HepG2 (cell line): ENCODE results near the gene DHTKD1. TPM values are rescaled to one million over a fixed set of nuclear protein-coding genes. Genes with fewer than 3 reads are reported as not detected.

Experiments
- ATAC-seq: fragments of 200-7000 bp; cut with Tn5 transposase; 3 replicates; pipeline ENCODE4 v1.9.1; 2020; ENCODE audit warnings: mild to moderate bottlenecking, moderate library complexity
- BruUV-seq: library from RNA; stranded (reverse); fragments of 400-500 nt; replicated peaks from 2 replicates; lab custom pipeline; 2021; lab: Mats Ljungman, UMichigan
- CTCF ChIA-PET: fragments of 300-600 bp; formaldehyde crosslinking; extraction: SDS; loops from one replicate; lab custom pipeline; 2021; ENCODE audit warnings: low total read pairs, inconsistent platforms, low intra/inter-chr PET ratio; lab: Yijun Ruan, JAX
- POLR2A ChIA-PET: fragments of 350-600 bp; sonication (Branson Sonifier 250); formaldehyde crosslinking; loops from one replicate; lab custom pipeline; 2020; ENCODE audit warnings: antibody characterized with exemption, inconsistent platforms; lab: Yijun Ruan, JAX
- DNase-seq: peaks from one replicate; pipeline ENCODE4 v3.0.0-alpha.2; 2015; ENCODE audit warnings: low spot score
- FAIRE-seq: peaks from 3 replicates; lab custom pipeline; 2011; peaks lifted over from hg19 to GRCh38; lab: Jason Lieb, UNC
- H2AFZ ChIP-seq: one replicate; pipeline ENCODE4 v1.6.1; 2011; ENCODE audit warnings: low read length, inconsistent platforms
- H3K27ac ChIP-seq: fragments of 300-600 bp; 3 replicates; pipeline ENCODE4 v1.8.0; 2011; ENCODE audit warnings: mixed run types, mild to moderate bottlenecking, mixed read lengths, low read length, inconsistent platforms; ENCODE audit not compliant: insufficient read depth; ENCODE audit errors: extremely low read length
- H3K27me3 ChIP-seq, 2 experiments: fragments of 200-600 bp in 1 of 2; 2 replicates in 1 of 2; 3 replicates in 1 of 2; pipeline versions ENCODE4 v1.6.0 to v1.8.0; 2011; ENCODE audit warnings: low read length in 2 of 2, mild to moderate bottlenecking in 2 of 2, moderate library complexity in 2 of 2, inconsistent platforms in 1 of 2; ENCODE audit not compliant: insufficient read depth in 2 of 2, control insufficient read depth in 1 of 2
- H3K36me3 ChIP-seq, 2 experiments: fragments of 200-600 bp in 1 of 2; replicated peaks in 1 of 2; 2 replicates in 1 of 2; 3 replicates in 1 of 2; pipeline versions ENCODE4 v1.5.1 to v1.8.0; 2011; ENCODE audit warnings: low read length in 2 of 2, inconsistent platforms in 1 of 2; ENCODE audit not compliant: insufficient read depth in 2 of 2, control insufficient read depth in 1 of 2
- H3K4me1 ChIP-seq: 2 replicates; pipeline ENCODE4 v1.5.1; 2012; ENCODE audit warnings: low read length, inconsistent platforms; ENCODE audit not compliant: insufficient read depth
- H3K4me2 ChIP-seq: 2 replicates; pipeline ENCODE4 v1.6.0; 2011; ENCODE audit warnings: low read depth, low read length, inconsistent platforms
- H3K4me3 ChIP-seq, 3 experiments: fragments of 200-600 bp in 1 of 3; sonication (generic), shearing (Covaris generic) in 1 of 3; replicated peaks in 1 of 3; 2 replicates each; pipeline ENCODE4 v1.5.1; 2011 to 2016; ENCODE audit warnings: low read length in 3 of 3, inconsistent platforms in 2 of 3, low read depth in 2 of 3, mild to moderate bottlenecking in 2 of 3, control low read depth in 1 of 3, mixed read lengths in 1 of 3; ENCODE audit not compliant: insufficient read depth in 1 of 3
- H3K79me2 ChIP-seq: one replicate; pipeline ENCODE4 v1.6.1; 2011; ENCODE audit warnings: low read length, inconsistent platforms; ENCODE audit not compliant: insufficient read depth
- H3K9ac ChIP-seq: 2 replicates; pipeline ENCODE4 v1.6.0; 2011; ENCODE audit warnings: mild to moderate bottlenecking, low read depth, low read length, inconsistent platforms; ENCODE audit not compliant: insufficient read depth
- H3K9me3 ChIP-seq: 2 replicates; pipeline ENCODE4 v1.5.1; 2012; ENCODE audit warnings: mild to moderate bottlenecking, low read length
- H4K20me1 ChIP-seq: 2 replicates; pipeline ENCODE4 v1.6.0; 2011; ENCODE audit warnings: inconsistent platforms, mild to moderate bottlenecking, low read length, moderate library complexity; ENCODE audit not compliant: insufficient read depth
- CREB1 ChIP-seq, 2 experiments: fragments of 450-650 bp in 1 of 2; IDR thresholded peaks; 2 replicates each; pipeline ENCODE4 v1.6.1; 2016 to 2017; ENCODE audit warnings: control low read depth in 1 of 2, mild to moderate bottlenecking in 1 of 2, missing compliant biosample characterization in 1 of 2, missing genetic modification characterization in 1 of 2
- EEA1 ChIP-seq: sonication (generic); formaldehyde crosslinking; IDR thresholded peaks from 2 replicates; pipeline ENCODE4 v1.5.1; 2020; ENCODE audit warnings: mild to moderate bottlenecking, missing genetic modification reagents, borderline replicate concordance
- EP300 ChIP-seq, 3 experiments: sonication (generic) in 1 of 3; formaldehyde crosslinking in 1 of 3; IDR thresholded peaks; 2 replicates each; pipeline versions ENCODE4 v1.5.1 to v1.6.1; 2011 to 2020; ENCODE audit warnings: low read depth in 2 of 3, low read length in 2 of 3, borderline replicate concordance in 1 of 3, improper control_type of control experiment in 1 of 3, mild to moderate bottlenecking in 1 of 3, missing genetic modification reagents in 1 of 3, moderate library complexity in 1 of 3
- HMGA1 ChIP-seq: sonication (generic); formaldehyde crosslinking; conservative IDR thresholded peaks from 2 replicates; pipeline ENCODE4 v1.4.0; 2020; ENCODE audit warnings: missing genetic modification reagents
- ZNF121 ChIP-seq: sonication (generic); formaldehyde crosslinking; IDR thresholded peaks from 2 replicates; pipeline ENCODE4 v1.5.0; 2020; ENCODE audit warnings: mild to moderate bottlenecking, missing genetic modification reagents
- ZNF816 ChIP-seq: sonication (generic); formaldehyde crosslinking; IDR thresholded peaks from 2 replicates; pipeline ENCODE4 v1.8.0; 2022; ENCODE audit warnings: missing genetic modification reagents, mild to moderate bottlenecking, borderline replicate concordance
- WGBS: methylation state at CpG from one replicate; pipeline ENCODE4 v1.1.6; 2017; ENCODE audit warnings: low lambda C conversion rate; 5-methylcytosine and 5-hydroxymethylcytosine counted together
- in situ Hi-C: cut with HindIII; loops from 2 replicates; pipeline ENCODE4 v1.10.0; 2017; ENCODE audit warnings: low pct_unique_long_range_greater_than_20kb; ENCODE audit not compliant: extremely low pct_ligation_motif_present
- intact Hi-C: fragments of 100-400 bp; cut with micrococcal nuclease; formaldehyde crosslinking; loops from one replicate; pipeline ENCODE4 v1.10.0; 2022; ENCODE audit not compliant: unreplicated experiment
- polyA plus RNA-seq, 8 experiments: library from polyadenylated mRNA; depleted of rRNA in 3 of 8; stranded (reverse) in 7 of 8; unstranded in 1 of 8; fragments of >200 nt; fragmentation: Illumina TruSeq in 4 of 8; extraction: Trizol in 4 of 8; gene quantifications; 2 replicates each; pipeline versions ENCODE4 v1.2.1 to v1.2.3, GENCODE V29; 2011 to 2016; ENCODE audit warnings: low read depth in 4 of 8, missing spikeins in 1 of 8, mixed read lengths in 1 of 8; ENCODE audit not compliant: insufficient read depth in 1 of 8
- total RNA-seq, 5 experiments: library from RNA; depleted of rRNA; stranded (reverse); fragments of >200 nt; fragmentation: Illumina TruSeq; extraction: Trizol; gene quantifications; 2 replicates each; pipeline ENCODE4 v1.2.3, GENCODE V29; 2016; ENCODE audit warnings: low read depth in 1 of 5
- TF ChIP-seq, protein P1 (sequence below): sonication (generic); formaldehyde crosslinking; IDR thresholded peaks from 2 replicates; pipeline ENCODE4 v1.8.0; 2022; ENCODE audit warnings: mild to moderate bottlenecking, missing genetic modification reagents, moderate library complexity
- TF ChIP-seq, protein P2 (sequence below): sonication (generic); formaldehyde crosslinking; IDR thresholded peaks from 2 replicates; pipeline ENCODE4 v1.4.0; 2020; ENCODE audit warnings: missing genetic modification reagents

DHTKD1 gene
- total and polyA plus RNA-seq, 2 of the 13 experiments (the other 11 are each of a cell fraction or from before 2014, with no cell fraction given) = 9.6 to 14.1 TPM

DNA sequence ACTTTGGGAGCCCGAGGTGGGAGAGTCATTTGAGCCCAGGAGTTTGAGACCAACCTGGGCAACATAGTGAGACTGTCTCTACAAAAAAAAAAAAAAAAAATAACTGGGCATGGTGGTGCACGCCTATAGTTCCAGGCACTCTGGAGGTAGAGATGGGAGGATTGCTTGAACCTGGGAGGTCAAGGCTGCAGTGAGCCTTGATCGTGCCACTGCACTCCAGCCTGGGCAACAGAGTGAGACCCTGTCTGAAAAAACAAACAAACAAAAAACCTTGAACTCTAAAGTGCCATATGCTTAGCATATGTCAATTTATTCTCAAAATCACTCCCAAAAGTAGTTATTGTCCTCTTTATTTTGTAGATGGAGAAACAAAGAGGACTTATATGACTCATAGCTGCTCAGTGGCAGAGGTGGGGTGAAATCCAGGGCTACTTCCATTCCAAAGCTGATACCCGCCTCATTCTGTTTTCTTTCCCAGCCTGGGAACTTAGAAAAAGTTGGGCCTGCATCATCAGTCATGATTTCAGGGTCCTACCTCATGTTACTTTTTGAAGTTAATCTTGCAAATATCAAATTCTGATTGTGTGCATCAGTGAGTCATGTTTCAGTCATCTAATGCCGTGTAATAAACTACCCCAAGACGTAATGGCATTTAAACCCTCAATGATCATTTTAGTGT, 13.3 kb downstream of the DHTKD1 start:
- H3K9me3 ChIP-seq = no peaks in the 10 kb centered on the region
- no peak overlapping the region for H2AFZ ChIP-seq
- no peak overlapping the region for H3K9ac ChIP-seq
- ChIA-PET POLR2A (interaction anchor here (0.8 kb wide), 1 partner anchor 29 kb away, joined by 3 read pairs; no protein-coding TSS in a partner anchor), CTCF (no interaction called here)
- TF ChIP-seq, protein P1, sequence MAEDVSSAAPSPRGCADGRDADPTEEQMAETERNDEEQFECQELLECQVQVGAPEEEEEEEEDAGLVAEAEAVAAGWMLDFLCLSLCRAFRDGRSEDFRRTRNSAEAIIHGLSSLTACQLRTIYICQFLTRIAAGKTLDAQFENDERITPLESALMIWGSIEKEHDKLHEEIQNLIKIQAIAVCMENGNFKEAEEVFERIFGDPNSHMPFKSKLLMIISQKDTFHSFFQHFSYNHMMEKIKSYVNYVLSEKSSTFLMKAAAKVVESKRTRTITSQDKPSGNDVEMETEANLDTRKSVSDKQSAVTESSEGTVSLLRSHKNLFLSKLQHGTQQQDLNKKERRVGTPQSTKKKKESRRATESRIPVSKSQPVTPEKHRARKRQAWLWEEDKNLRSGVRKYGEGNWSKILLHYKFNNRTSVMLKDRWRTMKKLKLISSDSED (CRISPR knock-in tag) = no peak
- TF ChIP-seq, protein P2, sequence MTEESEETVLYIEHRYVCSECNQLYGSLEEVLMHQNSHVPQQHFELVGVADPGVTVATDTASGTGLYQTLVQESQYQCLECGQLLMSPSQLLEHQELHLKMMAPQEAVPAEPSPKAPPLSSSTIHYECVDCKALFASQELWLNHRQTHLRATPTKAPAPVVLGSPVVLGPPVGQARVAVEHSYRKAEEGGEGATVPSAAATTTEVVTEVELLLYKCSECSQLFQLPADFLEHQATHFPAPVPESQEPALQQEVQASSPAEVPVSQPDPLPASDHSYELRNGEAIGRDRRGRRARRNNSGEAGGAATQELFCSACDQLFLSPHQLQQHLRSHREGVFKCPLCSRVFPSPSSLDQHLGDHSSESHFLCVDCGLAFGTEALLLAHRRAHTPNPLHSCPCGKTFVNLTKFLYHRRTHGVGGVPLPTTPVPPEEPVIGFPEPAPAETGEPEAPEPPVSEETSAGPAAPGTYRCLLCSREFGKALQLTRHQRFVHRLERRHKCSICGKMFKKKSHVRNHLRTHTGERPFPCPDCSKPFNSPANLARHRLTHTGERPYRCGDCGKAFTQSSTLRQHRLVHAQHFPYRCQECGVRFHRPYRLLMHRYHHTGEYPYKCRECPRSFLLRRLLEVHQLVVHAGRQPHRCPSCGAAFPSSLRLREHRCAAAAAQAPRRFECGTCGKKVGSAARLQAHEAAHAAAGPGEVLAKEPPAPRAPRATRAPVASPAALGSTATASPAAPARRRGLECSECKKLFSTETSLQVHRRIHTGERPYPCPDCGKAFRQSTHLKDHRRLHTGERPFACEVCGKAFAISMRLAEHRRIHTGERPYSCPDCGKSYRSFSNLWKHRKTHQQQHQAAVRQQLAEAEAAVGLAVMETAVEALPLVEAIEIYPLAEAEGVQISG = no peak
- TF ChIP-seq ZNF816 (CRISPR knock-in tag) (no peak), EP300 (IDR thresholded peaks at IDR 0.05; ENCODE audit: low read depth in 2 of 2, low read length in 2 of 2) (no peak), EP300 (CRISPR knock-in tag; IDR thresholded peaks at IDR 0.05; ENCODE audit: borderline replicate concordance) (no peak), ZNF121 (CRISPR knock-in tag) (peak; percentile 54; the same call in 1 of the 2 replicates), EEA1 (CRISPR knock-in tag) (no peak), CREB1 (IDR thresholded peaks at IDR 0.05) (no peak), CREB1 (CRISPR knock-in tag; IDR thresholded peaks at IDR 0.05) (no peak), HMGA1 (CRISPR knock-in tag) (no peak)
- no peaks in the 10 kb centered on the region for H3K79me2 ChIP-seq
- H3K4me2 ChIP-seq = no peak overlapping the region
- H3K4me1 ChIP-seq = no peaks in the 10 kb centered on the region
- intact Hi-C loops = no loop called here
- no peaks in the 10 kb centered on the region for H3K27me3 ChIP-seq
- in situ Hi-C loops = no loop called here
- WGBS = 87% methylated on average over 6 of the region's 6 CpGs
- BruUV-seq = no TSS peak
- no peak overlapping the region for H3K27ac ChIP-seq
- no peaks in the 10 kb centered on the region for H4K20me1 ChIP-seq
- ATAC-seq = no peak
- H3K36me3 ChIP-seq = peaks cover 0 to 8% of the 10 kb centered on the region in 2 experiments; a peak in 2 of 5 replicates
- H3K4me3 ChIP-seq = no peak overlapping the region
- no peak for FAIRE-seq
- DNase-seq = no peak
